Measurements from ENCODE around the gene PLA1A.

DNA sequence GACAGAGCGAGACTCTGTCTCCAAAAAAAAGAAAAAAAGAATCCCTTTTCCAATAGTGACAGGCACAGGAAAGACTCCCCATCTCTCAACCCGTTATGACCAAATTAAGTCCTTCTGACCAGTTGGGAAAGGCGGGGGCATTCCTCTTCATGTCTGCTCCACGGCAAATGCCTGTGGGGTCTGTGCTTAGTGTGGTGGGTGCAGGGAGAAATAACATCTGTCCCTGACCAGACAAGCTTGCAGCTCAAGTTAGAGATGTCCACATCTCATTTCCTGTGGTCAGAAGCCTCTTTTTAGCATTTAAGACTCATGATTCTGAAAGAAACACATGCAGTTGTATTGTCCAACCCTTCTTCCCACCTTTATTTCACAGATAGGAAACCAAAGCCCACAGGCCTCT is 16.2 kb downstream of the PLA1A start:
- TF ChIP-seq, protein P1, sequence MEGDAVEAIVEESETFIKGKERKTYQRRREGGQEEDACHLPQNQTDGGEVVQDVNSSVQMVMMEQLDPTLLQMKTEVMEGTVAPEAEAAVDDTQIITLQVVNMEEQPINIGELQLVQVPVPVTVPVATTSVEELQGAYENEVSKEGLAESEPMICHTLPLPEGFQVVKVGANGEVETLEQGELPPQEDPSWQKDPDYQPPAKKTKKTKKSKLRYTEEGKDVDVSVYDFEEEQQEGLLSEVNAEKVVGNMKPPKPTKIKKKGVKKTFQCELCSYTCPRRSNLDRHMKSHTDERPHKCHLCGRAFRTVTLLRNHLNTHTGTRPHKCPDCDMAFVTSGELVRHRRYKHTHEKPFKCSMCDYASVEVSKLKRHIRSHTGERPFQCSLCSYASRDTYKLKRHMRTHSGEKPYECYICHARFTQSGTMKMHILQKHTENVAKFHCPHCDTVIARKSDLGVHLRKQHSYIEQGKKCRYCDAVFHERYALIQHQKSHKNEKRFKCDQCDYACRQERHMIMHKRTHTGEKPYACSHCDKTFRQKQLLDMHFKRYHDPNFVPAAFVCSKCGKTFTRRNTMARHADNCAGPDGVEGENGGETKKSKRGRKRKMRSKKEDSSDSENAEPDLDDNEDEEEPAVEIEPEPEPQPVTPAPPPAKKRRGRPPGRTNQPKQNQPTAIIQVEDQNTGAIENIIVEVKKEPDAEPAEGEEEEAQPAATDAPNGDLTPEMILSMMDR (conservative IDR thresholded peaks at IDR 0.05; ENCODE audit: low read depth, low read length) = no peak
- no peak for TF ChIP-seq EZH2 (IDR thresholded peaks at IDR 0.05; ENCODE audit: borderline replicate concordance, low read depth, low read length, poor library complexity, severe bottlenecking)

Measured in A673 (cell line).